ENCODE results near the gene CD63.

DNA sequence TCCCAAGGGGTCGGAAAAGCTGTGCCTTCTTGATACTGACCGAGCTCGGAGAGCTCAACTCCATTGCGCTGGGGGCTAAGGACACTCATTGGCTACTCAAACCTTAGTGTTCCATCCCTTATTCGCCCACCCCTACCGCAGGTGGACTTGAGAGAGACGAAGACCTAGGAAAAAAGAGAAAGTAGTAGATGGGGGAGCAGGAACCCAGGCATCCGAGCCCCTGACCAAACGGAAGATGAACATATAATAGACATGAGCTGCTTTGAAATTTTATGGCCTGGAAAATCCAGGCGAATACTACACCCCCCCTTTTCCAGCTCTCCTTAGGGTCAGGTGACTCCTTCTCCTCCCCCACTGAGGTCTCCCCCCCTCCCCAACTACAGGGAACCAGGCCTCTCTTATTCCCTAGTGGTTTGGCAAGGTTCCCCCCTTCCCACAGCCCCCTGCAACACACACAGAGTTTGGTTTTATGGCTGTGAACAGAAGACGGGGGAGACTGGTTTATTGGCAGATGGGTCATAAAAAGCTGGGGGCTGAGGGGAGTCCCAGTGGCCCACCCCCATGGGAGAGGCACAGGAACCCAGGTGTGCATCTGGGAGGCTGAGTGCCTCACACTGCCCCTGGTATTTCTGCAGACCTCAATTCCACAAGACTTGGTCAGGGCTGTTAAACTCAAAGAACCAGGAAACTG is 15.7 kb upstream of the CD63 start:
- TF ChIP-seq EP300 (IDR thresholded peaks at IDR 0.05; ENCODE audit: low read depth) = no peak
- TF ChIP-seq, protein P1, sequence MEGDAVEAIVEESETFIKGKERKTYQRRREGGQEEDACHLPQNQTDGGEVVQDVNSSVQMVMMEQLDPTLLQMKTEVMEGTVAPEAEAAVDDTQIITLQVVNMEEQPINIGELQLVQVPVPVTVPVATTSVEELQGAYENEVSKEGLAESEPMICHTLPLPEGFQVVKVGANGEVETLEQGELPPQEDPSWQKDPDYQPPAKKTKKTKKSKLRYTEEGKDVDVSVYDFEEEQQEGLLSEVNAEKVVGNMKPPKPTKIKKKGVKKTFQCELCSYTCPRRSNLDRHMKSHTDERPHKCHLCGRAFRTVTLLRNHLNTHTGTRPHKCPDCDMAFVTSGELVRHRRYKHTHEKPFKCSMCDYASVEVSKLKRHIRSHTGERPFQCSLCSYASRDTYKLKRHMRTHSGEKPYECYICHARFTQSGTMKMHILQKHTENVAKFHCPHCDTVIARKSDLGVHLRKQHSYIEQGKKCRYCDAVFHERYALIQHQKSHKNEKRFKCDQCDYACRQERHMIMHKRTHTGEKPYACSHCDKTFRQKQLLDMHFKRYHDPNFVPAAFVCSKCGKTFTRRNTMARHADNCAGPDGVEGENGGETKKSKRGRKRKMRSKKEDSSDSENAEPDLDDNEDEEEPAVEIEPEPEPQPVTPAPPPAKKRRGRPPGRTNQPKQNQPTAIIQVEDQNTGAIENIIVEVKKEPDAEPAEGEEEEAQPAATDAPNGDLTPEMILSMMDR (IDR thresholded peaks at IDR 0.05) = no peak

All from transverse colon (tissue), 3 donors.